GM12878 (cell line): Measurements from ENCODE around the gene FAM114A1. TPM values are rescaled to one million over a fixed set of nuclear protein-coding genes. Genes with fewer than 3 reads are reported as not detected.

Experiments
- ATAC-seq: fragments of 200-7000 bp; cut with Tn5 transposase; 3 replicates; pipeline ENCODE4 v1.9.1; 2020; ENCODE audit warnings: mild to moderate bottlenecking, moderate library complexity
- BruUV-seq: library from RNA; stranded (reverse); fragments of 400-500 nt; replicated peaks from 2 replicates; lab custom pipeline; 2021; lab: Mats Ljungman, UMichigan
- CTCF ChIA-PET: fragments of 300-600 bp; sonication (Branson Sonifier 250); formaldehyde crosslinking; extraction: SDS; loops from one replicate; lab custom pipeline; 2021; ENCODE audit warnings: inconsistent platforms; lab: Yijun Ruan, JAX
- POLR2A ChIA-PET: fragments of 350-600 bp; formaldehyde crosslinking; extraction: SDS; loops from one replicate; lab custom pipeline; 2021; ENCODE audit warnings: inconsistent platforms; lab: Charles Lee
- RAD21 ChIA-PET: fragments of 300-600 bp; sonication (Branson Sonifier 250); formaldehyde crosslinking; loops from one replicate; lab custom pipeline; 2023; ENCODE audit warnings: antibody characterized with exemption; ENCODE audit not compliant: unreplicated experiment; lab: Charles Lee
- SMC1A ChIA-PET: fragments of 300-600 bp; sonication (Branson Sonifier 250); formaldehyde crosslinking; loops from one replicate; lab custom pipeline; 2023; ENCODE audit not compliant: unreplicated experiment, uncharacterized antibody; lab: Charles Lee
- DNase-seq: peaks from one replicate; pipeline ENCODE4 v3.0.0-alpha.2; 2011; ENCODE audit warnings: low read depth, low spot score
- FAIRE-seq: peaks from 3 replicates; lab custom pipeline; 2011; peaks lifted over from hg19 to GRCh38; lab: Jason Lieb, UNC
- H2AFZ ChIP-seq: 2 replicates; pipeline ENCODE4 v1.6.0; 2011; ENCODE audit warnings: low read depth, low read length, control low read depth; ENCODE audit not compliant: control insufficient read depth
- H3K27ac ChIP-seq: 2 replicates; pipeline ENCODE4 v1.5.1; 2011; ENCODE audit warnings: control low read depth; ENCODE audit not compliant: control insufficient read depth, insufficient read depth
- H3K27me3 ChIP-seq, 2 experiments: replicated peaks in 1 of 2; 2 replicates each; pipeline versions ENCODE4 v1.6.0 to v1.6.1; 2011; ENCODE audit warnings: low read length in 1 of 2; ENCODE audit not compliant: control insufficient read depth in 2 of 2, insufficient read depth in 2 of 2
- H3K36me3 ChIP-seq, 2 experiments: 2 replicates each; pipeline ENCODE4 v1.5.1; 2011; ENCODE audit warnings: low read length in 1 of 2; ENCODE audit not compliant: control insufficient read depth in 2 of 2, insufficient read depth in 2 of 2
- H3K4me1 ChIP-seq: 2 replicates; pipeline ENCODE4 v1.6.1; 2011; ENCODE audit warnings: mild to moderate bottlenecking, low read length, moderate library complexity, mixed read lengths; ENCODE audit not compliant: control insufficient read depth, insufficient read depth
- H3K4me2 ChIP-seq: 2 replicates; pipeline ENCODE4 v1.6.0; 2011; ENCODE audit warnings: control low read depth; ENCODE audit not compliant: control insufficient read depth, insufficient read depth
- H3K4me3 ChIP-seq: fragments of 200-600 bp; sonication (generic); 2 replicates; pipeline ENCODE4 v1.5.1; 2016
- H3K79me2 ChIP-seq: 2 replicates; pipeline ENCODE4 v1.6.0; 2011; ENCODE audit warnings: low read length; ENCODE audit not compliant: control insufficient read depth, insufficient read depth
- H3K9ac ChIP-seq: 2 replicates; pipeline ENCODE4 v1.8.0; 2011; ENCODE audit warnings: low read length, control low read depth, mixed read lengths; ENCODE audit not compliant: control insufficient read depth, insufficient read depth
- H3K9me3 ChIP-seq: replicated peaks from 3 replicates; pipeline ENCODE4 v1.5.1; 2011; ENCODE audit warnings: mild to moderate bottlenecking, low read length; ENCODE audit not compliant: control insufficient read depth, insufficient read depth
- H4K20me1 ChIP-seq: 2 replicates; pipeline ENCODE4 v1.6.0; 2011; ENCODE audit not compliant: control insufficient read depth, insufficient read depth
- ASH2L ChIP-seq: fragments of 300-600, 200-600 bp; sonication (generic); IDR thresholded peaks from 2 replicates; pipeline ENCODE4 v1.6.1; 2017; ENCODE audit warnings: low read depth, mild to moderate bottlenecking, borderline replicate concordance
- CBX5 ChIP-seq: sonication (generic); IDR thresholded peaks from 2 replicates; pipeline ENCODE4 v1.6.1; 2016; ENCODE audit warnings: low read depth, moderate library complexity, mild to moderate bottlenecking, inconsistent platforms
- CHD2 ChIP-seq: IDR thresholded peaks from 2 replicates; pipeline ENCODE4 v1.6.1; 2011; ENCODE audit warnings: low read depth, low read length, improper control_type of control experiment, borderline replicate concordance
- EZH2 ChIP-seq: IDR thresholded peaks from 2 replicates; pipeline ENCODE4 v1.6.1; 2012; ENCODE audit warnings: low read depth, mild to moderate bottlenecking, control low read depth, inconsistent platforms, low read length, borderline replicate concordance; ENCODE audit not compliant: control insufficient read depth
- GATAD2B ChIP-seq: fragments of 450-650 bp; conservative IDR thresholded peaks from 2 replicates; pipeline ENCODE4 v1.6.1; 2017; ENCODE audit warnings: low read depth, mild to moderate bottlenecking, moderate library complexity
- HDAC2 ChIP-seq: fragments of 200-600 bp; sonication (generic); IDR thresholded peaks from 2 replicates; pipeline ENCODE4 v1.6.1; 2017
- RELB ChIP-seq: fragments of 450-650 bp; IDR thresholded peaks from 2 replicates; pipeline ENCODE4 v1.6.1; 2017; ENCODE audit warnings: low read depth, mild to moderate bottlenecking, moderate library complexity
- ZBTB4 ChIP-seq: fragments of 450-650 bp; formaldehyde crosslinking; IDR thresholded peaks from 2 replicates; pipeline ENCODE4 v1.4.0; 2022; ENCODE audit warnings: mild to moderate bottlenecking, moderate library complexity
- ZNF24 ChIP-seq: fragments of 450-650 bp; IDR thresholded peaks from 2 replicates; pipeline ENCODE4 v1.6.1; 2017; ENCODE audit warnings: antibody characterized with exemption, mild to moderate bottlenecking
- ZNF274 ChIP-seq: IDR thresholded peaks from one replicate; pipeline ENCODE4 v1.8.0; 2011; ENCODE audit not compliant: insufficient read length, insufficient read depth
- WGBS: methylation state at CpG from one replicate; pipeline ENCODE4 v1.1.6; 2016; ENCODE audit warnings: low lambda C conversion rate; ENCODE audit not compliant: insufficient replicate concordance, insufficient coverage; ENCODE audit errors: missing lambda C conversion rate; 5-methylcytosine and 5-hydroxymethylcytosine counted together
- in situ Hi-C: fragments of 300-500 bp; cut with MboI; formaldehyde crosslinking; loops from 9 replicates; pipeline ENCODE4 v1.14.3; 2018; ENCODE audit warnings: mixed read lengths
- intact Hi-C: fragments of 100-400 bp; cut with micrococcal nuclease; formaldehyde crosslinking; loops from one replicate; pipeline ENCODE4 v1.14.2; 2022; ENCODE audit not compliant: unreplicated experiment
- polyA plus RNA-seq, 11 experiments: library from polyadenylated mRNA; depleted of rRNA in 4 of 11; unstranded in 6 of 11; stranded (reverse) in 5 of 11; fragments of >200 nt; fragmentation: Nextera tagmentation in 4 of 11; fragmentation: Illumina TruSeq in 1 of 11; extraction: Ambion mirVana in 4 of 11; extraction: Trizol in 1 of 11; gene quantifications; 1 replicate in 1 of 11; 2 replicates in 10 of 11; pipeline versions ENCODE4 v1.2.1 to v1.2.3, GENCODE V29; 2011 to 2016; ENCODE audit warnings: inconsistent platforms in 2 of 11, missing spikeins in 2 of 11, low read depth in 1 of 11
- total RNA-seq, 4 experiments: library from RNA; depleted of rRNA in 3 of 4; stranded (reverse); fragments of >200 nt in 3 of 4; fragmentation: Illumina TruSeq in 1 of 4; extraction: Trizol in 1 of 4; gene quantifications; 2 replicates each; pipeline versions ENCODE4 v1.2.1 to v1.2.3, GENCODE V29; 2013 to 2021

Gene FAM114A1
- total and polyA plus RNA-seq, 10 of the 15 experiments (the other 5 are each of a cell fraction or from before 2014, with no cell fraction given), result 1.3 to 6.2 (median 3.9) TPM

- H2AFZ ChIP-seq, result no peak overlapping the region
These were observed 5.8 kb upstream of the FAM114A1 start for GRCh38 chr4:38861791-38862190.

More at GRCh38 chr4:38861791-38862190, 5.8 kb upstream of the FAM114A1 start:
- in situ Hi-C loops (loop anchor here (10.0 to 25.0 kb wide), 3 partner anchors 549 to 797 kb away; no protein-coding TSS in a partner anchor), intact Hi-C loops (loop anchor here (2.0 kb wide), 1 partner anchor 27 kb away; no protein-coding TSS in a partner anchor)
- no peak for TF ChIP-seq RELB
- no peak for TF ChIP-seq ZNF274
- TF ChIP-seq ASH2L, result no peak
- no peak for TF ChIP-seq ZBTB4
- TF ChIP-seq GATAD2B, result no peak
- no peak for TF ChIP-seq CHD2
- TF ChIP-seq HDAC2, result no peak
- TF ChIP-seq CBX5, result no peak
- no peak for TF ChIP-seq EZH2
- TF ChIP-seq ZNF24, result no peak
- DNase-seq (no peak), ATAC-seq (no peak), FAIRE-seq (no peak)
- Histone ChIP-seq H3K27ac (no peak overlapping the region), H3K4me1 (peaks cover 14% of the 10 kb centered on the region), H3K79me2 (no peaks in the 10 kb centered on the region), H3K4me2 (no peak overlapping the region), H4K20me1 (no peaks in the 10 kb centered on the region), H3K27me3 (no peaks in the 10 kb centered on the region), H3K4me3 (no peak overlapping the region), H3K9ac (no peak overlapping the region), H3K9me3 (no peaks in the 10 kb centered on the region), H3K36me3 (no peaks in the 10 kb centered on the region)
- SMC1A ChIA-PET, result interaction anchor here (1.3 to 4.3 kb wide), 12 partner anchors 10 to 683 kb away, joined by 3 to 136 read pairs (median 10); partner anchors contain the start of gene TLR10
- 81% methylated on average over 4 of the region's 4 CpGs for WGBS
- POLR2A ChIA-PET, result interaction anchor here (0.9 kb wide), 1 partner anchor 23 kb away, joined by 3 read pairs; no protein-coding TSS in a partner anchor
- BruUV-seq, result no TSS peak
- RAD21 ChIA-PET, result interaction anchor here (1.4 to 4.0 kb wide), 6 partner anchors 41 to 683 kb away, joined by 3 to 105 read pairs (median 20); partner anchors contain the start of genes TLR1 and TLR10
- CTCF ChIA-PET, result interaction anchor here (0.9 to 5.5 kb wide), 20 partner anchors 9 to 682 kb away, joined by 3 to 172 read pairs (median 10); partner anchors contain the start of genes TLR1 and TLR10
